Heart left ventricle (tissue), 16 donors: ENCODE results near the gene SH3RF3. TPM values are rescaled to one million over a fixed set of nuclear protein-coding genes. Genes with fewer than 3 reads are reported as not detected.

Experiments used
- ATAC-seq, 4 donors: fragments of 200-7000 bp; cut with Tn5 transposase; one replicate each; pipeline ENCODE4 v1.9.1; 2020 to 2022; ENCODE audit warnings: moderate library complexity in 4 of 4, mild to moderate bottlenecking in 3 of 4, moderate number of reproducible peaks in 1 of 4
- DNase-seq, 5 donors: peaks; one replicate each; pipeline ENCODE4 v3.0.0-alpha.2; 2020
- H3K27ac ChIP-seq, 12 donors: fragments of 200-600 bp; sonication (generic) in 4 of 12; one replicate each; pipeline versions ENCODE4 v1.5.0 to v1.8.0; 2016 to 2022; ENCODE audit warnings: mild to moderate bottlenecking in 2 of 12
- H3K27me3 ChIP-seq, 9 donors: fragments of 200-600 bp; sonication (generic) in 2 of 9; one replicate each; pipeline versions ENCODE4 v1.5.1 to v1.8.0; 2016 to 2022; ENCODE audit warnings: mild to moderate bottlenecking in 3 of 9
- H3K36me3 ChIP-seq, 9 donors: fragments of 200-600 bp; sonication (generic) in 2 of 9; one replicate each; pipeline versions ENCODE4 v1.5.0 to v1.8.0; 2018 to 2022; ENCODE audit warnings: mild to moderate bottlenecking in 2 of 9
- H3K4me1 ChIP-seq, 12 donors: fragments of 200-600 bp; sonication (generic) in 4 of 12; one replicate each; pipeline versions ENCODE4 v1.5.0 to v1.8.0; 2016 to 2022; ENCODE audit warnings: mild to moderate bottlenecking in 3 of 12
- H3K4me3 ChIP-seq, 12 donors: fragments of 200-600 bp; sonication (generic) in 4 of 12; one replicate each; pipeline versions ENCODE4 v1.5.0 to v1.8.0; 2017 to 2022; ENCODE audit warnings: mild to moderate bottlenecking in 9 of 12, moderate library complexity in 4 of 12
- H3K9me3 ChIP-seq, 12 donors: fragments of 200-600 bp; sonication (generic) in 4 of 12; one replicate each; pipeline versions ENCODE4 v1.5.0 to v1.8.0; 2016 to 2022; ENCODE audit warnings: mild to moderate bottlenecking in 1 of 12
- POLR2A ChIP-seq, 2 donors: fragments of 450-650 bp; IDR thresholded peaks; one replicate each; pipeline ENCODE4 v1.6.1; 2017; ENCODE audit warnings: antibody characterized with exemption in 2 of 2, mild to moderate bottlenecking in 2 of 2, moderate library complexity in 2 of 2
- WGBS, 4 donors: extraction: QIAGEN DNeasy Blood & Tissue Kit in 2 of 4; methylation state at CpG; one replicate each; pipeline versions ENCODE4 v1.1.5 to v1.1.7; 2013 to 2018; 5-methylcytosine and 5-hydroxymethylcytosine counted together
- intact Hi-C, 10 donors: fragments of 100-400 bp; cut with DNase I; formaldehyde crosslinking; loops; one replicate each; pipeline versions ENCODE4 v1.11.1 to v1.14.2; 2022
- polyA plus RNA-seq, 2 donors: library from polyadenylated mRNA; stranded (reverse); fragments of 200-250 nt; gene quantifications; one replicate each; pipeline ENCODE4 v1.2.3, GENCODE V29; 2013
- total RNA-seq, 9 donors: library from RNA; depleted of rRNA in 2 of 9; stranded (reverse); fragments of >200 nt in 2 of 9; fragmentation: NEBNext Ultra II Directional in 3 of 9; extraction: Animal tissue kit (Norgen Biotek cat#: 25700) in 3 of 9; gene quantifications; one replicate each; pipeline versions ENCODE4 v1.1.0 to v1.2.4, GENCODE V29; 2016 to 2023
- TF ChIP-seq, protein P1 (sequence below), 12 donors: fragments of 200-600 bp; sonication (generic) in 4 of 12; IDR thresholded peaks; one replicate each; pipeline versions ENCODE4 v1.5.0 to v1.8.0; 2018 to 2022; ENCODE audit warnings: antibody characterized with exemption in 12 of 12, mild to moderate bottlenecking in 5 of 12
- donor health status: ischemic (EF 13 %, LVEDD 7.1; RV severe dilation, severe dysfunction).
- donor health status: healthy with polysubstance abuse.
- donor health status: DM: no; HTN: yes; CAD: no.
- donor health status: DM: no; HTN: no; CAD: no.
- donor health status: ischemic (EF 25% LVEDD 6.9; RV normal size, moderate dysfunction).
- donor health status: ischemic (EF 25% LVEDD 5.7; RV mildly dilated, moderate dysfunction).
- donor health status: healthy.
- donor health status: DM: yes; HTN: yes; CAD: no.
- donor health status: ischemic (EF 35%, LVEDD 5.7; RV mildly dilated, moderate dysfunction).
- donor health status: nonischemic (EF 11% LVEDD 7.7; RV severe dilation, severe dysfunction).
- donor health status: DM: yes; HTN: yes; CAD: no.
- donor health status: PGD.
- donor health status: ischemic (EF 29% LVEDD 5.4; RV normal size, mild dysfunction).
- donor health status: nonischemic (EF 23%, LVEDD 6.1; RV moderate dilation, normal function).

Gene SH3RF3
- total and polyA plus RNA-seq, 11 donors: 5.2 to 15.7 (median 7.9) TPM

DNA sequence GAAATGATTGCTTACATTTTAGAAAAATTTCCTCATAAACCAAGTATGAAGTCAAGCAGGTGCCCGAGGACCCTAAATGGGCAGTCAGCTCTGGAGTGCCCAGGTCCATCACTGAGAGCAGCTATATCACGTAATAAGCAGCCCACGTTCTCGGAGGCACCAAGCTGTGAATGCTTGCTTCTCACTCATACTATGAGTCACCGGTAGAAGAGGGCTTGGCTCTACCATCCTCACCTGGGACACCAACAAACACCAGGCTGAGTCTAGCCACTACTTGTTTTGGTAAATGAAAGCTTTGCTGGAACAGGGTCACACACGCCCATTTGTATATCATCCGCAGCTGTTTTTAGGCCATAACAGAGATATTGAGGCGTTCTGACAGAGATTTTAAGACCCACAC is 277.3 kb downstream of the SH3RF3 start:
- DNase-seq: no peak

DNA sequence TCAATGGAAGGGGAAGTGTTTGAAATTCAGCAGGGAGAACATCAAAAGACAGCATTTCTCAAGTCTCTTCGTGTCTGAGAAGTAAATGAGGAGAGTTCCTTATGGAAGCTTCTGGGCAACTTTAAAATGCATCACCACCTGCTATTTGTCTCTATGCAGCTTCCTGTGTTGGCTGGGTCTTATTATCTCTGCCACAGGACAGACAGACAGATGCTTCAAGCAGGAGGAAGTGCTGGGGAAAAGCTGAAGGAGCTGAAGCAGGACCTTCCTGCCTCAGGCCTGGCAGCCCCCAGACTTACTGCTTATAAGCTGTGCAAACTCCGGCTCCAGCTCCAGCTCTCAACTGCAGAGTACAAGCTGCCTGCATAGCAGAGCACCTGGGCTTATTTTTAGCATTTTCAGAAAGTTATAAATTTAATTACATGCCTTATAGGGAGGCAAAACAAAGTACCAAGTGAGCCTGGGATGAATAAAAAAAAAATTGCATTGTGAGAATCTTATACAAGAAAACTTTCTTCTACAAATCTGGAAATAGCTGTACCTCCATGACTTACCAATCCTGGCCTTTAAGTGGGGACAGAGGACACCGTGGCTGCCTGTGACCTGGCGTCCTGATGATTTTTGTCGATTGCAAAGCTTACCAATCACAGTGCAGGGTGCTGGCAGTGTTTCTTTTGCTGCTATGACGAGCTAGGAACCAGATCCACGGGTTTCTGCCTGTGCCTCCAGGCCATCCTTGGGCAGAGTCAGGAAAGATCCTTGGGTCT is 278.5 kb downstream of the SH3RF3 start:
- no peak for ATAC-seq
- H3K27ac ChIP-seq: no peak overlapping the region
- H3K9me3 ChIP-seq: no peaks in the 10 kb centered on the region
- H3K36me3 ChIP-seq: no peaks in the 10 kb centered on the region
- 81 to 86% (median 85%) methylated on average over 7 of the region's 7 CpGs for WGBS, 4 donors
- intact Hi-C loops: no loop called here
- no peaks in the 10 kb centered on the region for H3K27me3 ChIP-seq
- no peak for TF ChIP-seq POLR2A (IDR thresholded peaks at IDR 0.05)
- TF ChIP-seq, protein P1, sequence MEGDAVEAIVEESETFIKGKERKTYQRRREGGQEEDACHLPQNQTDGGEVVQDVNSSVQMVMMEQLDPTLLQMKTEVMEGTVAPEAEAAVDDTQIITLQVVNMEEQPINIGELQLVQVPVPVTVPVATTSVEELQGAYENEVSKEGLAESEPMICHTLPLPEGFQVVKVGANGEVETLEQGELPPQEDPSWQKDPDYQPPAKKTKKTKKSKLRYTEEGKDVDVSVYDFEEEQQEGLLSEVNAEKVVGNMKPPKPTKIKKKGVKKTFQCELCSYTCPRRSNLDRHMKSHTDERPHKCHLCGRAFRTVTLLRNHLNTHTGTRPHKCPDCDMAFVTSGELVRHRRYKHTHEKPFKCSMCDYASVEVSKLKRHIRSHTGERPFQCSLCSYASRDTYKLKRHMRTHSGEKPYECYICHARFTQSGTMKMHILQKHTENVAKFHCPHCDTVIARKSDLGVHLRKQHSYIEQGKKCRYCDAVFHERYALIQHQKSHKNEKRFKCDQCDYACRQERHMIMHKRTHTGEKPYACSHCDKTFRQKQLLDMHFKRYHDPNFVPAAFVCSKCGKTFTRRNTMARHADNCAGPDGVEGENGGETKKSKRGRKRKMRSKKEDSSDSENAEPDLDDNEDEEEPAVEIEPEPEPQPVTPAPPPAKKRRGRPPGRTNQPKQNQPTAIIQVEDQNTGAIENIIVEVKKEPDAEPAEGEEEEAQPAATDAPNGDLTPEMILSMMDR (IDR thresholded peaks at IDR 0.05): no peak
- H3K4me3 ChIP-seq: no peak overlapping the region
- no peak for DNase-seq
- H3K4me1 ChIP-seq: peaks cover 0 to 4% (median 0%) of the 10 kb centered on the region in 12 donors

More for the DNA sequence above, 277.3 kb downstream of the SH3RF3 start:
- Histone ChIP-seq H3K36me3 (no peaks in the 10 kb centered on the region), H3K4me1 (peaks cover 0 to 4% (median 0%) of the 10 kb centered on the region in 12 donors), H3K9me3 (no peaks in the 10 kb centered on the region), H3K27me3 (no peaks in the 10 kb centered on the region), H3K27ac (no peak overlapping the region), H3K4me3 (no peak overlapping the region)
- intact Hi-C loops: no loop called here
- 94 to 97% (median 96%) methylated on average over 8 of the region's 8 CpGs for WGBS, 4 donors
- TF ChIP-seq, protein P1 (IDR thresholded peaks at IDR 0.05): no peak
- TF ChIP-seq POLR2A (IDR thresholded peaks at IDR 0.05): no peak
- no peak for ATAC-seq

DNA sequence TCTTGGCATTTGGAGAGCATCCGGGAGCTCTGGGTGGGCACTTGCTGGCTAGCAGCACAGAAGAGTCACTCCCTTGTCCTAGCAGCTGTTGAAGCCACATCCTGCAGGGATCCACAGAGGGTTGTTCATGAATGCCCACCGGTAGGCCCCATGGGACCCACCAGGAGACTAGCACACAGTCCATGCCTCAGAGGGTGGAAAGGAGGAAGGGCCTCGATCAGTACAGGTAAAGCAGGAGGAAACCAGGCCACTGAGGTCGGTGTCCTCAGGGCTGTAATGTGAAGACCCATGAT is 279.0 kb downstream of the SH3RF3 start:
- Histone ChIP-seq H3K36me3 (no peaks in the 10 kb centered on the region), H3K9me3 (no peaks in the 10 kb centered on the region), H3K4me3 (no peak overlapping the region), H3K4me1 (peaks cover 0 to 4% (median 0%) of the 10 kb centered on the region in 12 donors), H3K27me3 (no peaks in the 10 kb centered on the region), H3K27ac (no peak overlapping the region)
- TF ChIP-seq, protein P1 (IDR thresholded peaks at IDR 0.05): no peak
- TF ChIP-seq POLR2A (IDR thresholded peaks at IDR 0.05): no peak
- ATAC-seq (no peak), DNase-seq (no peak)
- 83 to 100% (median 91%) methylated on average over 3 to 4 of the region's 4 CpGs for WGBS, 4 donors
- intact Hi-C loops: no loop called here

DNA sequence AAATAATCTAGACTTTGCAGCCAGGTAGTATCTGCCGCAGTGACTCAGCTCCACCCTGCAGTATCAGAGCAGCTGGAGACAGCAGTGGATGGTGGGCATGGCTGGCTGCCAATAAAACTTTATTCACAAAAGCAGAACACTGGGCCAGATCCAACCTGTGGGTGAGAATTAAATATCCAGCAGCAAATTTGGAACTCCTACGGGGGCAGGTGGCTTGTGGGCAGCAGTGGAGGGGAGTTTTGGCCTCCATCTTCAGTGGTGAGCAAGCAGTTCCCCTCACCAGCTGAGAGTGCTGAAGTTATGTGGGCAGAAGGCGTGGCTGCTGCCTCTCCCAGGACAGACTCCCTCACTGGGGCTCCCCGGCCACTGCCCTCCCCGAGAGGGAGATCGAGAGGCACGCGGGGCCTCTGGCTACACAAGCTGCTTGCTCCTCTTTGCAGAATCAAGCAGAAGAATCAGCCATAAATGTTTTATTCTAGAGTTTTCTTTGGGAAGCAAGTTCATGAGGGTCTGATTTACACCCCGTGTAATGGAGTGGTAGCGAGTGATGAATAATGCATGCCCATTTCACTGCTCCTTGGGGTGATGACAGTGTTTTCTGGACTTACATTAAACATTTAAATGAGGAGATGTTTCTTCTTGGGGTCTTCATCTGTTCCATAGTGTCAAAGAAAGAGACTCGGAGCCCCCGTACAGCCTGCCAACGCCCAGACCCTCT is 280.5 kb downstream of the SH3RF3 start:
- TF ChIP-seq POLR2A (IDR thresholded peaks at IDR 0.05): no peak
- TF ChIP-seq, protein P1 (IDR thresholded peaks at IDR 0.05): no peak
- peaks cover 0 to 4% (median 0%) of the 10 kb centered on the region in 12 donors for H3K4me1 ChIP-seq
- no peaks in the 10 kb centered on the region for H3K27me3 ChIP-seq
- no peak overlapping the region for H3K27ac ChIP-seq
- no peak overlapping the region for H3K4me3 ChIP-seq
- ATAC-seq (no peak), DNase-seq (no peak)
- H3K9me3 ChIP-seq: no peaks in the 10 kb centered on the region
- 82 to 93% (median 91%) methylated on average over 13 of the region's 13 CpGs for WGBS, 4 donors
- no peaks in the 10 kb centered on the region for H3K36me3 ChIP-seq
- intact Hi-C loops: no loop called here
